H9 (cell line): ENCODE data around the gene IL17REL. TPM values are rescaled to one million over a fixed set of nuclear protein-coding genes. Genes with fewer than 3 reads are reported as not detected.

Experiments
- DNase-seq: peaks from one replicate; pipeline ENCODE4 v3.0.0-alpha.2; 2017
- H2AFZ ChIP-seq: one replicate; pipeline ENCODE4 v1.6.1; 2013; ENCODE audit warnings: mild to moderate bottlenecking, low read length, control low read depth, moderate library complexity
- H2AK5ac ChIP-seq: 2 replicates; pipeline ENCODE4 v1.6.1; 2013; ENCODE audit warnings: low read length, control low read depth, mixed read lengths; ENCODE audit not compliant: insufficient read length
- H2BK120ac ChIP-seq: one replicate; pipeline ENCODE4 v1.6.1; 2013; ENCODE audit warnings: low read depth, mild to moderate bottlenecking, low read length, control low read depth, inconsistent platforms; ENCODE audit not compliant: poor library complexity, severe bottlenecking
- H2BK12ac ChIP-seq: 2 replicates; pipeline ENCODE4 v1.6.1; 2013; ENCODE audit warnings: low read length, control low read depth, mixed read lengths, low read depth; ENCODE audit not compliant: insufficient read length
- H2BK15ac ChIP-seq: 2 replicates; pipeline ENCODE4 v1.6.1; 2013; ENCODE audit warnings: low read depth, low read length, control low read depth
- H2BK20ac ChIP-seq: one replicate; pipeline ENCODE4 v1.6.1; 2013; ENCODE audit warnings: low read depth, mild to moderate bottlenecking, low read length, control low read depth, inconsistent platforms; ENCODE audit not compliant: poor library complexity, severe bottlenecking
- H2BK5ac ChIP-seq: 2 replicates; pipeline ENCODE4 v1.6.1; 2013; ENCODE audit warnings: low read length, control low read depth, mixed read lengths; ENCODE audit not compliant: insufficient read length
- H3K14ac ChIP-seq: 2 replicates; pipeline ENCODE4 v1.6.1; 2013; ENCODE audit warnings: low read length, control low read depth; ENCODE audit not compliant: insufficient read depth
- H3K18ac ChIP-seq: 2 replicates; pipeline ENCODE4 v1.6.1; 2013; ENCODE audit warnings: low read depth, mild to moderate bottlenecking, mixed read lengths, low read length, control low read depth; ENCODE audit not compliant: insufficient read length
- H3K23ac ChIP-seq: 2 replicates; pipeline ENCODE4 v1.6.1; 2013; ENCODE audit warnings: low read length, control low read depth, mixed read lengths, low read depth; ENCODE audit not compliant: insufficient read length
- H3K23me2 ChIP-seq: 2 replicates; pipeline ENCODE4 v1.6.1; 2013; ENCODE audit warnings: low read depth, mild to moderate bottlenecking, mixed read lengths, low read length, control low read depth; ENCODE audit not compliant: insufficient read length, poor library complexity, severe bottlenecking
- H3K27ac ChIP-seq: 2 replicates; pipeline ENCODE4 v1.5.1; 2013; ENCODE audit warnings: low read length, control low read depth, mixed read lengths, low read depth; ENCODE audit not compliant: insufficient read length
- H3K27me3 ChIP-seq: 2 replicates; pipeline ENCODE4 v1.6.1; 2013; ENCODE audit warnings: low read length, control low read depth, inconsistent platforms; ENCODE audit not compliant: insufficient read depth
- H3K4ac ChIP-seq: 2 replicates; pipeline ENCODE4 v1.6.1; 2013; ENCODE audit warnings: low read depth, mild to moderate bottlenecking, control low read depth, inconsistent platforms, low read length, moderate library complexity
- H3K4me1 ChIP-seq: 2 replicates; pipeline ENCODE4 v1.6.1; 2013; ENCODE audit warnings: low read length, control low read depth, inconsistent platforms; ENCODE audit not compliant: insufficient read depth
- H3K4me2 ChIP-seq: 2 replicates; pipeline ENCODE4 v1.6.1; 2013; ENCODE audit warnings: low read length, control low read depth, mixed read lengths; ENCODE audit not compliant: insufficient read length, insufficient read depth
- H3K56ac ChIP-seq: 2 replicates; pipeline ENCODE4 v1.6.1; 2013; ENCODE audit warnings: low read depth, mild to moderate bottlenecking, mixed read lengths, low read length, control low read depth; ENCODE audit not compliant: insufficient read length
- H3K79me1 ChIP-seq: 2 replicates; pipeline ENCODE4 v1.6.1; 2013; ENCODE audit warnings: low read depth, mild to moderate bottlenecking, moderate library complexity, low read length, control low read depth, inconsistent platforms; ENCODE audit not compliant: insufficient read depth, poor library complexity, severe bottlenecking
- H3K79me2 ChIP-seq: 2 replicates; pipeline ENCODE4 v1.6.1; 2013; ENCODE audit warnings: low read length, control low read depth, inconsistent platforms; ENCODE audit not compliant: insufficient read depth
- H3K9ac ChIP-seq: 2 replicates; pipeline ENCODE4 v1.6.1; 2013; ENCODE audit warnings: low read length, control low read depth, mixed read lengths; ENCODE audit not compliant: insufficient read length; ENCODE audit errors: extremely low read depth
- H3K9me3 ChIP-seq: one replicate; pipeline ENCODE4 v1.6.1; 2013; ENCODE audit warnings: low read depth, low read length, inconsistent platforms; ENCODE audit not compliant: control insufficient read depth
- H3T11ph ChIP-seq: one replicate; pipeline ENCODE4 v1.6.1; 2013; ENCODE audit warnings: mild to moderate bottlenecking, low read length, control low read depth, inconsistent platforms
- H4K20me1 ChIP-seq: one replicate; pipeline ENCODE4 v1.6.1; 2013; ENCODE audit not compliant: control insufficient read depth, insufficient read length, insufficient read depth
- H4K5ac ChIP-seq: 2 replicates; pipeline ENCODE4 v1.6.1; 2013; ENCODE audit warnings: low read depth, mild to moderate bottlenecking, mixed read lengths, low read length, control low read depth; ENCODE audit not compliant: insufficient read length
- H4K8ac ChIP-seq: replicated peaks from 2 replicates; pipeline ENCODE4 v1.6.1; 2013; ENCODE audit warnings: low read length, control low read depth, mixed read lengths, low read depth; ENCODE audit not compliant: insufficient read length
- H4K91ac ChIP-seq: 2 replicates; pipeline ENCODE4 v1.6.1; 2013; ENCODE audit warnings: low read depth, mild to moderate bottlenecking, moderate library complexity, mixed read lengths, low read length, control low read depth; ENCODE audit not compliant: insufficient read length
- H3K27ac Mint-ChIP-seq, 3 experiments: 2 replicates in 2 of 3; 3 replicates in 1 of 3; pipeline ENCODE4 v1.8.0; 2020 to 2021; ENCODE audit warnings: mixed read lengths in 3 of 3, mild to moderate bottlenecking in 1 of 3, moderate library complexity in 1 of 3
- H3K27me3 Mint-ChIP-seq: 2 replicates; pipeline ENCODE4 v1.8.0; 2021; ENCODE audit warnings: low read depth, mild to moderate bottlenecking, moderate library complexity, mixed read lengths
- H3K36me3 Mint-ChIP-seq, 3 experiments: 2 replicates in 2 of 3; 3 replicates in 1 of 3; pipeline ENCODE4 v1.8.0; 2020 to 2021; ENCODE audit warnings: low read depth in 3 of 3, mixed read lengths in 3 of 3; ENCODE audit not compliant: insufficient read depth in 1 of 3
- H3K4me1 Mint-ChIP-seq, 2 experiments: 2 replicates each; pipeline ENCODE4 v1.8.0; 2020; ENCODE audit warnings: mixed read lengths in 2 of 2
- H3K4me3 Mint-ChIP-seq, 2 experiments: 2 replicates in 1 of 2; 3 replicates in 1 of 2; pipeline ENCODE4 v1.8.0; 2020 to 2021; ENCODE audit warnings: mild to moderate bottlenecking in 2 of 2, mixed read lengths in 2 of 2, moderate library complexity in 1 of 2
- H3K9me3 Mint-ChIP-seq, 2 experiments: 2 replicates in 1 of 2; 3 replicates in 1 of 2; pipeline ENCODE4 v1.8.0; 2020; ENCODE audit warnings: mild to moderate bottlenecking in 2 of 2, mixed read lengths in 2 of 2, moderate library complexity in 1 of 2
- WGBS: extraction: QIAGEN DNeasy Blood & Tissue Kit; methylation state at CpG from one replicate; pipeline ENCODE4 v1.1.7; 2013; ENCODE audit warnings: missing lambda C conversion rate, low lambda C conversion rate, mixed read lengths; ENCODE audit not compliant: insufficient read length; ENCODE audit errors: extremely low coverage; 5-methylcytosine and 5-hydroxymethylcytosine counted together
- total RNA-seq: library from RNA; stranded (reverse); gene quantifications from 2 replicates; pipeline ENCODE4 v1.2.1, GENCODE V29; 2021
- TF ChIP-seq, protein P1 (sequence below): fragments of 200-600 bp; sonication (generic); conservative IDR thresholded peaks from 3 replicates; pipeline ENCODE4 v1.8.0; 2021; ENCODE audit warnings: antibody characterized with exemption, mild to moderate bottlenecking

IL17REL gene
- total RNA-seq, 1 experiment from 2014 or later, result 0.20 TPM

- Mint-ChIP-seq H3K36me3 (no peaks in the 10 kb centered on the region; a peak in 1 of 7 replicates), H3K27ac (no peak overlapping the region; a peak in 2 of 7 replicates), H3K4me1 (peaks cover 0 to 13% of the 10 kb centered on the region in 2 experiments), H3K9me3 (no peaks in the 10 kb centered on the region), H3K27me3 (no peaks in the 10 kb centered on the region; the same call in 1 of the 2 replicates), H3K4me3 (no peak overlapping the region)
- Histone ChIP-seq H3K56ac (no peak overlapping the region), H2AFZ (no peak overlapping the region), H2BK12ac (no peak overlapping the region), H3K23me2 (no peaks in the 10 kb centered on the region), H2AK5ac (no peak overlapping the region), H3K23ac (no peak overlapping the region), H3K4me1 (no peaks in the 10 kb centered on the region), H3K4me2 (no peak overlapping the region), H4K8ac (no peak overlapping the region), H3K4ac (no peak overlapping the region), H3K14ac (no peak overlapping the region; the same call in 1 of the 2 replicates), H4K20me1 (no peaks in the 10 kb centered on the region), H3K27ac (no peak overlapping the region), H3T11ph (no peak overlapping the region), H4K5ac (no peak overlapping the region), H3K79me1 (no peaks in the 10 kb centered on the region), H3K27me3 (no peaks in the 10 kb centered on the region), H3K9ac (no peak overlapping the region), H4K91ac (no peak overlapping the region), H3K18ac (no peak overlapping the region), H2BK5ac (no peak overlapping the region), H2BK120ac (no peak overlapping the region), H3K9me3 (no peaks in the 10 kb centered on the region), H2BK15ac (no peak overlapping the region), H2BK20ac (no peak overlapping the region), H3K79me2 (no peaks in the 10 kb centered on the region)
- DNase-seq, result peak; percentile 51
- TF ChIP-seq, protein P1, sequence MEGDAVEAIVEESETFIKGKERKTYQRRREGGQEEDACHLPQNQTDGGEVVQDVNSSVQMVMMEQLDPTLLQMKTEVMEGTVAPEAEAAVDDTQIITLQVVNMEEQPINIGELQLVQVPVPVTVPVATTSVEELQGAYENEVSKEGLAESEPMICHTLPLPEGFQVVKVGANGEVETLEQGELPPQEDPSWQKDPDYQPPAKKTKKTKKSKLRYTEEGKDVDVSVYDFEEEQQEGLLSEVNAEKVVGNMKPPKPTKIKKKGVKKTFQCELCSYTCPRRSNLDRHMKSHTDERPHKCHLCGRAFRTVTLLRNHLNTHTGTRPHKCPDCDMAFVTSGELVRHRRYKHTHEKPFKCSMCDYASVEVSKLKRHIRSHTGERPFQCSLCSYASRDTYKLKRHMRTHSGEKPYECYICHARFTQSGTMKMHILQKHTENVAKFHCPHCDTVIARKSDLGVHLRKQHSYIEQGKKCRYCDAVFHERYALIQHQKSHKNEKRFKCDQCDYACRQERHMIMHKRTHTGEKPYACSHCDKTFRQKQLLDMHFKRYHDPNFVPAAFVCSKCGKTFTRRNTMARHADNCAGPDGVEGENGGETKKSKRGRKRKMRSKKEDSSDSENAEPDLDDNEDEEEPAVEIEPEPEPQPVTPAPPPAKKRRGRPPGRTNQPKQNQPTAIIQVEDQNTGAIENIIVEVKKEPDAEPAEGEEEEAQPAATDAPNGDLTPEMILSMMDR, result no peak
- WGBS, result no CpG with 5 or more reads among the region's 24 CpGs
These were observed 60.3 kb downstream of the IL17REL start for GRCh38 chr22:49951986-49952896.
